GM18517 (cell line): ENCODE measurements around the gene C2orf80.
"Not testable (repeated sequence)": the region's sequence is repeated elsewhere in the genome, so short reads cannot be mapped to it uniquely, and the experiment has no call there.

Experiments used
- ATAC-seq: cut with Tn5 transposase; IDR thresholded peaks from one replicate; pipeline ENCODE4 v1.9.1; 2021; ENCODE audit warnings: mild to moderate bottlenecking, moderate library complexity; ENCODE audit not compliant: unreplicated experiment

Gene C2orf80

GRCh38 chr2:208136716-208137094 lies 53.1 kb downstream of the C2orf80 start:
- no peak for ATAC-seq

DNA sequence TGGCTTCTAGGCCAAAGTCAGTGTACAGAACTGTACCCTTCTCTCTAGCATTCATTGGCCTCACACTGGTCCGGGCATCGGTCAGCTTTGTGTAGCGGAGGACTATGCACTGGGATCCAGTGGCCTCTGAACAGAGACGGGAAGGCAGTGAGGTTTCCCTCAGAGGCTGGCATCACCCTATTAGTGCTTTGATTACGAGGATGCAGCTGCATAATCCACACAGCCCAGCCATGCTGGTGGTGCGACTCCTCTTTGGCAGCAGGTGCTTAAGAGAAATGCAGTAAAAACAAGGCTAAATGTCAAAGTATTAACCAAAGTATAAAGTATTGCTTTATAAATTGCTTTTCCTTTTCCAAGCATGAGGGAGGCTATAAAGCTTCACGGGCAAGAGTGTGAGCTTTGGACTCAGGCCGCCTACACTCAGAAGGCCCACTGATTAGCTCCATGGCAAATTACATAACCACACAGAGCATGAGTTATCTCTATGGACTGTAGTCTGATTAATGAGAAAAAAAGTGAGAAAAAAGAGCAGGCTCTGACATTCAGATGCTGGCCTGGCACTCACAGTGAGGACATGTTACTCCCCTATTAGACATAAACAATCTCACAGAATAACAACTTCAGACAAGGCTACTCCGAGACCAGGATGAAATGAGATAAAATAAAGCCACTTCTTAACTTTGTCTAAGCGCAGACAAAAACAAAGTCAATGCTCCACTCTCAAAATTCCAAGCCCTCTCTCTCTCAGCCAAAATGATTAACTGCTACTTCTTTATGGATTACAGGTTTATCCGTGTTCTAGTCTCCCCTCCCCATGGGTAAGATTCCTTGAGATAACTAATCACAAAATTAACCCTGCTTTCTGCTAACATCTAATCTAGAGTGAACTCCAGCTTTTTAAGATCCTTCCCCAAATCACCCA lies 53.8 kb downstream of the C2orf80 start:
- ATAC-seq, result no peak

- no peak for ATAC-seq
These were observed 54.8 kb downstream of the C2orf80 start for GRCh38 chr2:208134928-208135586.

GRCh38 chr2:208130712-208131110 lies 59.1 kb downstream of the C2orf80 start:
- ATAC-seq, result no peak

- ATAC-seq, result no peak
These were observed 59.8 kb downstream of the C2orf80 start, which contains the start of gene CRYGC for GRCh38 chr2:208129744-208130711. Gene CRYGC, minus strand, starts transcription at chr2:208129828. Its CDS starts 36 bp downstream, at chr2:208129792.

DNA sequence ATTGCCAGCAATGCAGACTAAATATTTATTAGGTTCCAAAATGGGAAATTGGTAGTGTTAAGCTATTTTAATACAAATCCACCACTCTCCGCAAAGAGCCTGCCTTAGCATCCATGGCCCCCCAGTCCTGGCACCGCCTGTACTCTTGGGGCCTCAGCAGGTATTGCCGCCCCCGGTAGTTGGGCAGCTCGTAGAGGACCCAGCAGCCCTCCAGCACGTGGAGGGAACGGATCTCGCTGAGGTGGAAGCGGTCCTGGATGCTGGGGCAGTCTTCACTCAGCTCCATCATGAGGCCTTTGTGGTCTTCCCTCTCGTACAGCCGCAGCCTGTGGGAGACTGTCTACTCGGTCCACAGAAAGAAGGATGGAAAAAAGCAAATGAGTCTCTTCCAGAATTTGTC lies 61.7 kb downstream of the C2orf80 start:
- ATAC-seq, result no peak

- no peak for ATAC-seq
These were observed 62.7 kb downstream of the C2orf80 start for GRCh38 chr2:208127090-208127489.

GRCh38 chr2:208125251-208125650 lies 64.6 kb downstream of the C2orf80 start:
- no peak for ATAC-seq

DNA sequence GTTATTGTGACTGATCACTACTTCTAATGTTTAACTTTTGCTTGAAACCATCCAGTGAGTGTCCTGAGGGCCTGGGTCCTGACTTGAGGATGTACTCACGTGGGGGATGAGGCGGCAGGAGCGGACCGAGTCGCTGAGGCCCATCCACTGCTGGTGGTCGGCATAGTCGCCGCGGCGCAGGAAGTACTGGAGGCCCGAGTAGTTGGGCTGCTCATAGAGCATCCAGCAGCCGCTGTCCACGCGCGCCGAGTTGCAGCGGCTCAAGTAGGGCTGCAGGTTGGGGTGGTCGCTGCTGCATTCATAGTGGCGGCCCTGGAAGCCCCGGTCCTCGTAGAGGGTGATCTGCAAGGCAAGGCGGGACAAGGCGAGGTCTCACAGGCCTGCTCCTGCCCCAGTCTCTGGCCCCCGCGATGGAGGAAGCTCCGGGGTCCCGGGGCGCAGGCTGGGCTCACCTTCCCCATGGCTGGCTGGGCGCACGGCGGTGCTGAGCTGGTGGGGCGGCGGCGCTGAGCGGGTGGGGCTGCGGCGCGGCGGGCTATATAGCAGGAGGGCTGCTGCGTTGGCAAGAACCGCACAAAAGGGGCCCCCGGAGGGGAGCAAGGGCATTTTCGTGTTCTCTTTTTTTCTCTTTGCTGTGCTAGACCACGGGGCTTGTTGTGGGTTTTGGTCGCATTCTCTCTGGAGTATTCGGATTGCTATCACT lies 65.7 kb downstream of the C2orf80 start, which contains the start of gene CRYGD:
CRYGD (minus strand) TSS at position 512 of the 703 bp plus-strand sequence; CDS start at position 461, 51 bp downstream.
- not testable (repeated sequence) for ATAC-seq

GRCh38 chr2:208122248-208122647 lies 67.6 kb downstream of the C2orf80 start:
- no peak for ATAC-seq

GRCh38 chr2:208118918-208119317 lies 70.9 kb downstream of the C2orf80 start:
- no peak for ATAC-seq

- ATAC-seq, result not testable (repeated sequence)
These were observed 72.4 kb downstream of the C2orf80 start for GRCh38 chr2:208117390-208117789.
